Measurements from ENCODE around the gene SH3BGRL2. TPM values are rescaled to one million over a fixed set of nuclear protein-coding genes. Genes with fewer than 3 reads are reported as not detected.

The SH3BGRL2 gene
- total RNA-seq, 1 experiment from 2014 or later = 13.5 TPM

DNA sequence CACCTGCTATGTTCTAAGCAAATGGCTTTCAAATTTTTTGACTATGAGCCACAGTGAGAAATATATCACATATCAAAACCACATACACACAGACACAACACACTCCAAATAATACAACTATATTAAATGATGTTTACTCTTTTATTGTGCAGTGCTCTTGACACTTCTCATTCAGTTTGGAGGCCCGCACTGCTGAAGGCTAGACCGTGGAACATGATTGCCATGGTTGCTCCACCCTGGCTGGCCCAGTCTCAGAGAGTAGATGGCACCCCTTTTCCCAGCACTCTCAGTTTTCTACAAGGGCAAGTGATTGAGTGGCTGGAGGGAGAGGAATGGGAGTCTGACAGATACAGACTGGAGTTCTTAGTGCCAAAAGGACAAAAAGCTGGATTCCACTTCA lies 86.9 kb downstream of the SH3BGRL2 start:
- no peak for DNase-seq (ENCODE audit: low spot score)
- intact Hi-C loops (cut with micrococcal nuclease; ENCODE audit: unreplicated experiment) = no loop called here
- Histone ChIP-seq H3K9me3 (ENCODE audit: low read depth, low read length, poor library complexity, severe bottlenecking) (no peaks in the 10 kb centered on the region), H3K4me1 (ENCODE audit: insufficient read depth, low read length, poor library complexity, severe bottlenecking) (no peaks in the 10 kb centered on the region), H3K27me3 (replicated peaks; ENCODE audit: insufficient read depth, low read depth, low read length, poor library complexity) (no peaks in the 10 kb centered on the region), H3K36me3 (ENCODE audit: insufficient read depth, low read length, poor library complexity, severe bottlenecking) (no peaks in the 10 kb centered on the region), H3K27ac (ENCODE audit: low read depth, low read length, poor library complexity, severe bottlenecking) (no peak overlapping the region), H3K4me3 (ENCODE audit: low read depth, low read length, poor library complexity, severe bottlenecking) (no peak overlapping the region)
- POLR2A ChIA-PET (ENCODE audit: low non-redundant PET) = no interaction called here
- no TSS peak for BruUV-seq (replicated peaks)
- TF ChIP-seq EZH2 (IDR thresholded peaks at IDR 0.05; ENCODE audit: borderline replicate concordance, low read depth, low read length, poor library complexity, severe bottlenecking) = no peak
- CTCF ChIA-PET = no interaction called here

DNA sequence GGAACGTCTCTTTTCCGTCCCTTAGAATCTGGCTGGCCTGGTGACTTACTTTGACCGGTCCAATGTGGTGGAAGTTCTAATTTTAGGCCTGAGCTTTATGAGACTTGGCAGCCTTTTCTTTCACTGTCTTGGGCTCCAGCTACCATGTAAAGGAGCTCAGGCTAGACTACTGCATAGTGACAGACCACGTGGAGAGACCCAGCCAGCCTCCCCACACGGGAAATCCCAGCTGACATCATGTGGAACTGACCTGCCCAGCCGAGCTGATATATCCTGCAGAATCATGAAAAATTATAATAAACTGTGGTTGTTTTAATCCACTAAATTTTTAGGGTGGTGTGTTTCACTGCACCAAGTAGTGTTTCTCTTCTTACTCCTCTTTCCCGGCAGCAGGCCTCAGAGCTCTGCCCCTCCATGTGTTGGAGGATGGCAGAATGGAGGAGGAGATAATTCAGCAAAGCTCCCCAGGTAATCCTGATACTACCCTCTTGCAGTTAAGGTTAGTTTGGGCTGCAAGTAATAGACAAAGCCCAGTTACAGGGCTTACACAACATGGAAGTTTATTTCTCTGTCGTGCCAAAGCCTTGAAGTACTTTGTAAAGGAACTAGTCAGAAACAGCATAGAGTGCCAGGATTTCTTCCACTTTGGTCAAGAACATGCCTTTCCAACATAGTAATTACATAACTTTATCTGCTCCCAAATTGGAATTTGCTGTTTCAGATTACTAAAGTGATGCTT lies 87.5 kb downstream of the SH3BGRL2 start:
- Histone ChIP-seq H3K9me3 (ENCODE audit: low read depth, low read length, poor library complexity, severe bottlenecking) (no peaks in the 10 kb centered on the region), H3K4me1 (ENCODE audit: insufficient read depth, low read length, poor library complexity, severe bottlenecking) (no peaks in the 10 kb centered on the region), H3K27me3 (replicated peaks; ENCODE audit: insufficient read depth, low read depth, low read length, poor library complexity) (no peaks in the 10 kb centered on the region), H3K27ac (ENCODE audit: low read depth, low read length, poor library complexity, severe bottlenecking) (no peak overlapping the region), H3K4me3 (ENCODE audit: low read depth, low read length, poor library complexity, severe bottlenecking) (no peak overlapping the region), H3K36me3 (ENCODE audit: insufficient read depth, low read length, poor library complexity, severe bottlenecking) (no peaks in the 10 kb centered on the region)
- POLR2A ChIA-PET (ENCODE audit: low non-redundant PET) = no interaction called here
- intact Hi-C loops (cut with micrococcal nuclease; ENCODE audit: unreplicated experiment) = no loop called here
- CTCF ChIA-PET = no interaction called here
- no peak for DNase-seq (ENCODE audit: low spot score)
- TF ChIP-seq, protein P1, sequence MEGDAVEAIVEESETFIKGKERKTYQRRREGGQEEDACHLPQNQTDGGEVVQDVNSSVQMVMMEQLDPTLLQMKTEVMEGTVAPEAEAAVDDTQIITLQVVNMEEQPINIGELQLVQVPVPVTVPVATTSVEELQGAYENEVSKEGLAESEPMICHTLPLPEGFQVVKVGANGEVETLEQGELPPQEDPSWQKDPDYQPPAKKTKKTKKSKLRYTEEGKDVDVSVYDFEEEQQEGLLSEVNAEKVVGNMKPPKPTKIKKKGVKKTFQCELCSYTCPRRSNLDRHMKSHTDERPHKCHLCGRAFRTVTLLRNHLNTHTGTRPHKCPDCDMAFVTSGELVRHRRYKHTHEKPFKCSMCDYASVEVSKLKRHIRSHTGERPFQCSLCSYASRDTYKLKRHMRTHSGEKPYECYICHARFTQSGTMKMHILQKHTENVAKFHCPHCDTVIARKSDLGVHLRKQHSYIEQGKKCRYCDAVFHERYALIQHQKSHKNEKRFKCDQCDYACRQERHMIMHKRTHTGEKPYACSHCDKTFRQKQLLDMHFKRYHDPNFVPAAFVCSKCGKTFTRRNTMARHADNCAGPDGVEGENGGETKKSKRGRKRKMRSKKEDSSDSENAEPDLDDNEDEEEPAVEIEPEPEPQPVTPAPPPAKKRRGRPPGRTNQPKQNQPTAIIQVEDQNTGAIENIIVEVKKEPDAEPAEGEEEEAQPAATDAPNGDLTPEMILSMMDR (conservative IDR thresholded peaks at IDR 0.05; ENCODE audit: low read depth, low read length) = no peak
- TF ChIP-seq EZH2 (IDR thresholded peaks at IDR 0.05; ENCODE audit: borderline replicate concordance, low read depth, low read length, poor library complexity, severe bottlenecking) = no peak
- BruUV-seq (replicated peaks) = no TSS peak

DNA sequence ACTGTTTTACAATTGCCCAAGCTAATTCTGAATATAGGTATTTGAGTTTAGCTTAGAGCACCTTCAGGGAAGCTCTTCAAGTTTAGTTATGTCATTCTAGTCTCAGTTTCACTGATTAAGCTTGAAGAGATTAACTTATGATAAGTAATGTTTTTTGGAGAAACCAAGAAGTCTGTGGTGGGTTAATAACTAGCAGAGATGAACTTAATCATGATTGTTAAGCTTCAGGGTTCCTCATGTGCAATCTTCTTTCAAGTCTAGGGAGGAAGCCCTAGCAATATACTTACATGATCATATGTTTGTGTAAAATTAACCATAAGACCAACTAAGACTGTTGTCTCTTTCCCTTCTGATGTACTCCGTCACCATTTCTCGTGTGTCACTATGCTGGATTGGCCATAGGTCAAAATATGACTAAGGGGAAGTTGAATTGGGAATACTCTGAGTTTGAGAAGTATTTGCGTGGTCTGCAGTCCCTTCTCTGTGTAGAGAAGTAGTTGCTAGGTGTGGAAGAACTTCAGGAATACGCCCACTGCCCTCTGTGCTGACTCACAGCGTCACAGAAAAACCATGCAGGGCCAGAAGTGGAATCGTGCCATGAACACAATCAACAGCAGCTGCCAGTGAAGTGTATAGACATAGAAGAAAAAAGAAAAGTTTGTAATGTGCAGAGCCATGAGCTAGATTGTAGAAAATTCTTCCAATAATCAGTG lies 88.3 kb downstream of the SH3BGRL2 start:
- DNase-seq (ENCODE audit: low spot score) = no peak
- intact Hi-C loops (cut with micrococcal nuclease; ENCODE audit: unreplicated experiment) = no loop called here
- Histone ChIP-seq H3K36me3 (ENCODE audit: insufficient read depth, low read length, poor library complexity, severe bottlenecking) (no peaks in the 10 kb centered on the region), H3K27ac (ENCODE audit: low read depth, low read length, poor library complexity, severe bottlenecking) (no peak overlapping the region), H3K9me3 (ENCODE audit: low read depth, low read length, poor library complexity, severe bottlenecking) (no peaks in the 10 kb centered on the region), H3K27me3 (replicated peaks; ENCODE audit: insufficient read depth, low read depth, low read length, poor library complexity) (no peaks in the 10 kb centered on the region), H3K4me3 (ENCODE audit: low read depth, low read length, poor library complexity, severe bottlenecking) (no peak overlapping the region), H3K4me1 (ENCODE audit: insufficient read depth, low read length, poor library complexity, severe bottlenecking) (no peaks in the 10 kb centered on the region)
- BruUV-seq (replicated peaks) = no TSS peak
- POLR2A ChIA-PET (ENCODE audit: low non-redundant PET) = no interaction called here
- no peak for TF ChIP-seq EZH2 (IDR thresholded peaks at IDR 0.05; ENCODE audit: borderline replicate concordance, low read depth, low read length, poor library complexity, severe bottlenecking)
- TF ChIP-seq, protein P1 (conservative IDR thresholded peaks at IDR 0.05; ENCODE audit: low read depth, low read length) = no peak
- CTCF ChIA-PET = no interaction called here
